H9 (cell line): ENCODE results near the gene PFDN2. TPM values are rescaled to one million over a fixed set of nuclear protein-coding genes. Genes with fewer than 3 reads are reported as not detected.

ENCODE experiments used
- DNase-seq: peaks from one replicate; pipeline ENCODE4 v3.0.0-alpha.2; 2017
- H2AFZ ChIP-seq: one replicate; pipeline ENCODE4 v1.6.1; 2013; ENCODE audit warnings: mild to moderate bottlenecking, low read length, control low read depth, moderate library complexity
- H2AK5ac ChIP-seq: 2 replicates; pipeline ENCODE4 v1.6.1; 2013; ENCODE audit warnings: low read length, control low read depth, mixed read lengths; ENCODE audit not compliant: insufficient read length
- H2BK120ac ChIP-seq: one replicate; pipeline ENCODE4 v1.6.1; 2013; ENCODE audit warnings: low read depth, mild to moderate bottlenecking, low read length, control low read depth, inconsistent platforms; ENCODE audit not compliant: poor library complexity, severe bottlenecking
- H2BK12ac ChIP-seq: 2 replicates; pipeline ENCODE4 v1.6.1; 2013; ENCODE audit warnings: low read length, control low read depth, mixed read lengths, low read depth; ENCODE audit not compliant: insufficient read length
- H2BK15ac ChIP-seq: 2 replicates; pipeline ENCODE4 v1.6.1; 2013; ENCODE audit warnings: low read depth, low read length, control low read depth
- H2BK20ac ChIP-seq: one replicate; pipeline ENCODE4 v1.6.1; 2013; ENCODE audit warnings: low read depth, mild to moderate bottlenecking, low read length, control low read depth, inconsistent platforms; ENCODE audit not compliant: poor library complexity, severe bottlenecking
- H2BK5ac ChIP-seq: 2 replicates; pipeline ENCODE4 v1.6.1; 2013; ENCODE audit warnings: low read length, control low read depth, mixed read lengths; ENCODE audit not compliant: insufficient read length
- H3K14ac ChIP-seq: 2 replicates; pipeline ENCODE4 v1.6.1; 2013; ENCODE audit warnings: low read length, control low read depth; ENCODE audit not compliant: insufficient read depth
- H3K18ac ChIP-seq: 2 replicates; pipeline ENCODE4 v1.6.1; 2013; ENCODE audit warnings: low read depth, mild to moderate bottlenecking, mixed read lengths, low read length, control low read depth; ENCODE audit not compliant: insufficient read length
- H3K23ac ChIP-seq: 2 replicates; pipeline ENCODE4 v1.6.1; 2013; ENCODE audit warnings: low read length, control low read depth, mixed read lengths, low read depth; ENCODE audit not compliant: insufficient read length
- H3K23me2 ChIP-seq: 2 replicates; pipeline ENCODE4 v1.6.1; 2013; ENCODE audit warnings: low read depth, mild to moderate bottlenecking, mixed read lengths, low read length, control low read depth; ENCODE audit not compliant: insufficient read length, poor library complexity, severe bottlenecking
- H3K27ac ChIP-seq: 2 replicates; pipeline ENCODE4 v1.5.1; 2013; ENCODE audit warnings: low read length, control low read depth, mixed read lengths, low read depth; ENCODE audit not compliant: insufficient read length
- H3K27me3 ChIP-seq: 2 replicates; pipeline ENCODE4 v1.6.1; 2013; ENCODE audit warnings: low read length, control low read depth, inconsistent platforms; ENCODE audit not compliant: insufficient read depth
- H3K4ac ChIP-seq: 2 replicates; pipeline ENCODE4 v1.6.1; 2013; ENCODE audit warnings: low read depth, mild to moderate bottlenecking, control low read depth, inconsistent platforms, low read length, moderate library complexity
- H3K4me1 ChIP-seq: 2 replicates; pipeline ENCODE4 v1.6.1; 2013; ENCODE audit warnings: low read length, control low read depth, inconsistent platforms; ENCODE audit not compliant: insufficient read depth
- H3K4me2 ChIP-seq: 2 replicates; pipeline ENCODE4 v1.6.1; 2013; ENCODE audit warnings: low read length, control low read depth, mixed read lengths; ENCODE audit not compliant: insufficient read length, insufficient read depth
- H3K56ac ChIP-seq: 2 replicates; pipeline ENCODE4 v1.6.1; 2013; ENCODE audit warnings: low read depth, mild to moderate bottlenecking, mixed read lengths, low read length, control low read depth; ENCODE audit not compliant: insufficient read length
- H3K79me1 ChIP-seq: 2 replicates; pipeline ENCODE4 v1.6.1; 2013; ENCODE audit warnings: low read depth, mild to moderate bottlenecking, moderate library complexity, low read length, control low read depth, inconsistent platforms; ENCODE audit not compliant: insufficient read depth, poor library complexity, severe bottlenecking
- H3K79me2 ChIP-seq: 2 replicates; pipeline ENCODE4 v1.6.1; 2013; ENCODE audit warnings: low read length, control low read depth, inconsistent platforms; ENCODE audit not compliant: insufficient read depth
- H3K9ac ChIP-seq: 2 replicates; pipeline ENCODE4 v1.6.1; 2013; ENCODE audit warnings: low read length, control low read depth, mixed read lengths; ENCODE audit not compliant: insufficient read length; ENCODE audit errors: extremely low read depth
- H3K9me3 ChIP-seq: one replicate; pipeline ENCODE4 v1.6.1; 2013; ENCODE audit warnings: low read depth, low read length, inconsistent platforms; ENCODE audit not compliant: control insufficient read depth
- H3T11ph ChIP-seq: one replicate; pipeline ENCODE4 v1.6.1; 2013; ENCODE audit warnings: mild to moderate bottlenecking, low read length, control low read depth, inconsistent platforms
- H4K20me1 ChIP-seq: one replicate; pipeline ENCODE4 v1.6.1; 2013; ENCODE audit not compliant: control insufficient read depth, insufficient read length, insufficient read depth
- H4K5ac ChIP-seq: 2 replicates; pipeline ENCODE4 v1.6.1; 2013; ENCODE audit warnings: low read depth, mild to moderate bottlenecking, mixed read lengths, low read length, control low read depth; ENCODE audit not compliant: insufficient read length
- H4K8ac ChIP-seq: replicated peaks from 2 replicates; pipeline ENCODE4 v1.6.1; 2013; ENCODE audit warnings: low read length, control low read depth, mixed read lengths, low read depth; ENCODE audit not compliant: insufficient read length
- H4K91ac ChIP-seq: 2 replicates; pipeline ENCODE4 v1.6.1; 2013; ENCODE audit warnings: low read depth, mild to moderate bottlenecking, moderate library complexity, mixed read lengths, low read length, control low read depth; ENCODE audit not compliant: insufficient read length
- H3K27ac Mint-ChIP-seq, 3 experiments: 2 replicates in 2 of 3; 3 replicates in 1 of 3; pipeline ENCODE4 v1.8.0; 2020 to 2021; ENCODE audit warnings: mixed read lengths in 3 of 3, mild to moderate bottlenecking in 1 of 3, moderate library complexity in 1 of 3
- H3K27me3 Mint-ChIP-seq: 2 replicates; pipeline ENCODE4 v1.8.0; 2021; ENCODE audit warnings: low read depth, mild to moderate bottlenecking, moderate library complexity, mixed read lengths
- H3K36me3 Mint-ChIP-seq, 3 experiments: 2 replicates in 2 of 3; 3 replicates in 1 of 3; pipeline ENCODE4 v1.8.0; 2020 to 2021; ENCODE audit warnings: low read depth in 3 of 3, mixed read lengths in 3 of 3; ENCODE audit not compliant: insufficient read depth in 1 of 3
- H3K4me1 Mint-ChIP-seq, 2 experiments: 2 replicates each; pipeline ENCODE4 v1.8.0; 2020; ENCODE audit warnings: mixed read lengths in 2 of 2
- H3K4me3 Mint-ChIP-seq, 2 experiments: 2 replicates in 1 of 2; 3 replicates in 1 of 2; pipeline ENCODE4 v1.8.0; 2020 to 2021; ENCODE audit warnings: mild to moderate bottlenecking in 2 of 2, mixed read lengths in 2 of 2, moderate library complexity in 1 of 2
- H3K9me3 Mint-ChIP-seq, 2 experiments: 2 replicates in 1 of 2; 3 replicates in 1 of 2; pipeline ENCODE4 v1.8.0; 2020; ENCODE audit warnings: mild to moderate bottlenecking in 2 of 2, mixed read lengths in 2 of 2, moderate library complexity in 1 of 2
- CTCF ChIP-seq: fragments of 200-600 bp; sonication (generic); conservative IDR thresholded peaks from 3 replicates; pipeline ENCODE4 v1.8.0; 2021; ENCODE audit warnings: antibody characterized with exemption, mild to moderate bottlenecking
- WGBS: extraction: QIAGEN DNeasy Blood & Tissue Kit; methylation state at CpG from one replicate; pipeline ENCODE4 v1.1.7; 2013; ENCODE audit warnings: missing lambda C conversion rate, low lambda C conversion rate, mixed read lengths; ENCODE audit not compliant: insufficient read length; ENCODE audit errors: extremely low coverage; 5-methylcytosine and 5-hydroxymethylcytosine counted together
- total RNA-seq: library from RNA; stranded (reverse); gene quantifications from 2 replicates; pipeline ENCODE4 v1.2.1, GENCODE V29; 2021

PFDN2 gene
- total RNA-seq, 1 experiment from 2014 or later = 71.8 TPM

GRCh38 chr1:161111117-161111516, 6.7 kb downstream of the PFDN2 start:
- Histone ChIP-seq H3K79me1 (peaks cover 8% of the 10 kb centered on the region), H2BK20ac (no peak overlapping the region), H2AFZ (no peak overlapping the region), H3K23me2 (no peaks in the 10 kb centered on the region), H3K23ac (no peak overlapping the region), H3K4me2 (no peak overlapping the region), H2BK15ac (no peak overlapping the region), H3K18ac (no peak overlapping the region), H3K9me3 (no peaks in the 10 kb centered on the region), H3K4ac (no peak overlapping the region), H3K4me1 (no peaks in the 10 kb centered on the region), H2BK12ac (no peak overlapping the region), H3K14ac (no peak overlapping the region), H3K56ac (no peak overlapping the region), H3K27me3 (no peaks in the 10 kb centered on the region), H4K20me1 (no peaks in the 10 kb centered on the region), H4K5ac (no peak overlapping the region), H3K27ac (no peak overlapping the region), H4K91ac (no peak overlapping the region), H3K79me2 (peaks cover 10% of the 10 kb centered on the region; the same call in 1 of the 2 replicates), H3K9ac (no peak overlapping the region), H2AK5ac (no peak overlapping the region), H2BK120ac (no peak overlapping the region), H4K8ac (no peak overlapping the region), H3T11ph (no peak overlapping the region), H2BK5ac (no peak overlapping the region)
- TF ChIP-seq CTCF = no peak
- Mint-ChIP-seq H3K27ac (no peak overlapping the region), H3K27me3 (no peaks in the 10 kb centered on the region), H3K9me3 (no peaks in the 10 kb centered on the region), H3K4me1 (peaks cover 0 to 5% of the 10 kb centered on the region in 2 experiments; a peak in 2 of 4 replicates), H3K4me3 (no peak overlapping the region), H3K36me3 (peaks cover 0 to 11% (median 4%) of the 10 kb centered on the region in 3 experiments; a peak in 5 of 7 replicates)
- no peak for DNase-seq
- WGBS = no CpG with 5 or more reads among the region's 3 CpGs
